Peyer's patch (tissue), 4 donors: ENCODE measurements around the gene KCNB1.

ENCODE experiments used
- CTCF ChIP-seq, 6 experiments: fragments of 450-650 bp in 4 of 6; fragments of 200-600 bp in 2 of 6; sonication (generic) in 1 of 6; IDR thresholded peaks; one replicate each; pipeline ENCODE4 v1.5.1; 2017 to 2019; ENCODE audit warnings: antibody characterized with exemption in 6 of 6, mild to moderate bottlenecking in 3 of 6, moderate library complexity in 1 of 6
- POLR2A ChIP-seq, 2 donors: fragments of 450-650 bp; IDR thresholded peaks; one replicate each; pipeline ENCODE4 v1.5.1; 2017; ENCODE audit warnings: antibody characterized with exemption in 2 of 2, mild to moderate bottlenecking in 2 of 2, moderate library complexity in 2 of 2

- no peak for TF ChIP-seq CTCF (IDR thresholded peaks at IDR 0.05)
- no peak for TF ChIP-seq POLR2A (IDR thresholded peaks at IDR 0.05)
Observed at GRCh38 chr20:49489688-49490087, 7.2 kb upstream of the KCNB1 start.
